K562 (cell line): ENCODE results near the gene NIPAL3. TPM values are rescaled to one million over a fixed set of nuclear protein-coding genes. Genes with fewer than 3 reads are reported as not detected.
A peak's percentile ranks its signal among the peaks of the same experiment; 100 is the strongest.

Experiments used
- CBX3 ChIP-seq, 2 experiments: IDR thresholded peaks; 1 replicate in 1 of 2; 2 replicates in 1 of 2; pipeline ENCODE4 v1.6.1; 2012; ENCODE audit warnings: inconsistent platforms in 2 of 2, low read length in 2 of 2, borderline replicate concordance in 1 of 2, control low read depth in 1 of 2
- EP300 ChIP-seq: IDR thresholded peaks from 2 replicates; pipeline ENCODE4 v1.6.1; 2012; ENCODE audit warnings: low read length, improper control_type of control experiment
- FOS ChIP-seq: IDR thresholded peaks from 3 replicates; pipeline ENCODE4 v1.6.1; 2011; ENCODE audit not compliant: insufficient read length; ENCODE audit errors: extremely low read depth
- FOXA1 ChIP-seq: fragments of 450-650 bp; IDR thresholded peaks from 2 replicates; pipeline ENCODE4 v1.6.1; 2016; ENCODE audit warnings: mild to moderate bottlenecking, borderline replicate concordance
- GTF3C2 ChIP-seq: IDR thresholded peaks from 3 replicates; pipeline ENCODE4 v1.6.1; 2011; ENCODE audit warnings: borderline replicate concordance, mild to moderate bottlenecking, moderate library complexity; ENCODE audit not compliant: insufficient read length; ENCODE audit errors: extremely low read depth
- ILK ChIP-seq: fragments of 450-650 bp; IDR thresholded peaks from 2 replicates; pipeline ENCODE4 v1.6.1; 2016; ENCODE audit warnings: missing genetic modification characterization, low read depth, mild to moderate bottlenecking, missing compliant biosample characterization, moderate library complexity, borderline replicate concordance
- MEF2A ChIP-seq: IDR thresholded peaks from 2 replicates; pipeline ENCODE4 v1.6.1; 2011; ENCODE audit warnings: low read depth, mild to moderate bottlenecking, low read length, moderate library complexity; ENCODE audit not compliant: control insufficient read depth
- MXI1 ChIP-seq: IDR thresholded peaks from 2 replicates; pipeline ENCODE4 v1.6.1; 2011; ENCODE audit warnings: low read depth, mild to moderate bottlenecking, improper control_type of control experiment, low read length
- MYC ChIP-seq, 2 experiments: fragments of 250-450 bp in 1 of 2; sonication (Bioruptor Pico) in 1 of 2; IDR thresholded peaks; 2 replicates each; pipeline versions ENCODE4 v1.5.1 to v1.6.1; 2012 to 2021; ENCODE audit warnings: low read depth in 2 of 2, borderline replicate concordance in 1 of 2, improper control_type of control experiment in 1 of 2, low read length in 1 of 2, mild to moderate bottlenecking in 1 of 2, moderate library complexity in 1 of 2
- NFATC3 ChIP-seq: fragments of 450-650 bp; IDR thresholded peaks from 2 replicates; pipeline ENCODE4 v1.6.1; 2017; ENCODE audit warnings: mild to moderate bottlenecking
- NRF1 ChIP-seq, 2 experiments: fragments of 450-650 bp; IDR thresholded peaks in 1 of 2; conservative IDR thresholded peaks in 1 of 2; 2 replicates each; pipeline ENCODE4 v1.6.1; 2014; ENCODE audit warnings: mild to moderate bottlenecking in 2 of 2
- NUFIP1 ChIP-seq: fragments of 450-650 bp; IDR thresholded peaks from 2 replicates; pipeline ENCODE4 v1.6.1; 2018; ENCODE audit not compliant: partially characterized antibody
- PBX2 ChIP-seq, 2 experiments: IDR thresholded peaks in 1 of 2; conservative IDR thresholded peaks in 1 of 2; 2 replicates each; pipeline ENCODE4 v1.6.1; 2016; ENCODE audit warnings: low read depth in 2 of 2, mild to moderate bottlenecking in 1 of 2, missing compliant biosample characterization in 1 of 2, missing genetic modification characterization in 1 of 2, moderate library complexity in 1 of 2
- PHF20 ChIP-seq: fragments of 450-650 bp; IDR thresholded peaks from 2 replicates; pipeline ENCODE4 v1.6.1; 2018; ENCODE audit not compliant: partially characterized antibody
- PHF21A ChIP-seq: fragments of 450-650 bp; IDR thresholded peaks from 2 replicates; pipeline ENCODE4 v1.6.1; 2017; ENCODE audit warnings: low read depth, borderline replicate concordance
- PML ChIP-seq: IDR thresholded peaks from 2 replicates; pipeline ENCODE4 v1.6.1; 2012; ENCODE audit warnings: low read length, inconsistent platforms
- RCOR1 ChIP-seq, 2 experiments: IDR thresholded peaks; 2 replicates each; pipeline ENCODE4 v1.6.1; 2012; ENCODE audit warnings: low read depth in 2 of 2, low read length in 2 of 2, borderline replicate concordance in 1 of 2, improper control_type of control experiment in 1 of 2
- RHOXF2B ChIP-seq: fragments of 250-450 bp; sonication (Bioruptor Pico); conservative IDR thresholded peaks from 2 replicates; pipeline ENCODE4 v1.5.1; 2021
- SMARCC2 ChIP-seq: fragments of 450-650 bp; IDR thresholded peaks from 2 replicates; pipeline ENCODE4 v1.6.1; 2017; ENCODE audit warnings: antibody characterized with exemption, moderate library complexity, mild to moderate bottlenecking, low read depth
- TFAM ChIP-seq: fragments of 250-450 bp; sonication (Bioruptor Pico); conservative IDR thresholded peaks from 2 replicates; pipeline ENCODE4 v1.5.0; 2021; ENCODE audit warnings: mild to moderate bottlenecking, moderate library complexity
- ZBTB12 ChIP-seq: fragments of 250-450 bp; sonication (Bioruptor Pico); IDR thresholded peaks from 2 replicates; pipeline ENCODE4 v1.4.0; 2020
- ZNF699 ChIP-seq: fragments of 250-450 bp; sonication (Bioruptor Pico); IDR thresholded peaks from 2 replicates; pipeline ENCODE4 v1.8.0; 2021; ENCODE audit warnings: mild to moderate bottlenecking, moderate library complexity; ENCODE audit not compliant: insufficient replicate concordance
- polyA plus RNA-seq, 8 experiments: library from polyadenylated mRNA; depleted of rRNA in 4 of 8; stranded (reverse) in 5 of 8; unstranded in 3 of 8; fragments of >200 nt; fragmentation: Nextera tagmentation in 2 of 8; fragmentation: Illumina TruSeq in 1 of 8; extraction: Ambion mirVana in 2 of 8; extraction: Trizol in 1 of 8; gene quantifications; 2 replicates each; pipeline versions ENCODE4 v1.2.1 to v1.2.3, GENCODE V29; 2011 to 2014; ENCODE audit warnings: inconsistent platforms in 1 of 8, missing spikeins in 1 of 8
- total RNA-seq, 7 experiments: library from RNA; depleted of rRNA in 6 of 7; stranded (reverse); fragments of >200 nt in 6 of 7; fragmentation: Illumina TruSeq in 2 of 7; extraction: Trizol in 2 of 7; gene quantifications; 2 replicates each; pipeline versions ENCODE4 v1.2.1 to v1.2.3, GENCODE V29; 2011 to 2021; ENCODE audit warnings: low replicate concordance in 1 of 7

The NIPAL3 gene
- total and polyA plus RNA-seq, 9 of the 15 experiments (the other 6 are each of a cell fraction or from before 2014, with no cell fraction given) = 10.5 to 26.3 (median 16.0) TPM

DNA sequence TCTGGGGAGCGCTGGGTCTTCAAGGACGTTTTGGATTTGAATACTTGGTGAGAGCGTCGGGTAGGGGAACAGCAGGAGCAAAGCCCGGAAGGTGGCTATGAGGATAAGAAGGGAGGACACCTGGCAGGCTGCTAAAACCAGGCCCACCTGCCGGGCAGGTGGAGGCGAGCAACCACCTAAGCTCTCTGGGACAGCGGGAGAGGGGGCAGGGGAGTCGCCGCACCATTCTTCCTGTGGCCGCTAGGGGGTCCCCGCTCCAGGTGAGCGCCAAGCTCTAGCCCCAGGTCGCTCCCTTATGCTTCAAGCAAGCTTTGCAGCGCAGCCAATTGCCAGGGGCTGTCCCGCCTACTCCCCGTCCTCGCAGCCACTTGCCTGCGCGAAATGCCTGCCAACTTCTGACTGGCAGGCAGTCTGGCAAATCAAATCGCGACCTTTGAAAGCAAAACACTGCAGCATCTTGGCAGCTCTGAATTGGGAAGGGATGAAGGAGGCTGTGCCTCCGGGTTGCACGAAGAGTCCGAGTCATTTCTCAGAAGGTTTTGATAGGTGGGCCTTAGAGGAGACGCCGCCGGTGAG, at the start of gene NIPAL3 (continued):
- no peak for TF ChIP-seq FOXA1
- TF ChIP-seq ZNF699 (CRISPR knock-in tag) = no peak
- TF ChIP-seq ZBTB12 (CRISPR knock-in tag) = no peak
- no peak for TF ChIP-seq TFAM (CRISPR knock-in tag)
- TF ChIP-seq ILK (tag) = no peak
- peak; percentile 12; the same call in 1 of the 2 replicates for TF ChIP-seq PML
- TF ChIP-seq RHOXF2B (CRISPR knock-in tag) = no peak
- TF ChIP-seq RCOR1 (IDR thresholded peaks at IDR 0.05; ENCODE audit: borderline replicate concordance in 1 of 2, low read depth in 2 of 2, low read length in 2 of 2) = peak; percentile 59 to 89
- peak; percentile 29 for TF ChIP-seq EP300
- TF ChIP-seq MXI1 = no peak
- TF ChIP-seq NRF1 (conservative IDR thresholded peaks at IDR 0.05 in 1 of 2, IDR thresholded peaks at IDR 0.05 in 1 of 2) = peak; percentile 77 to 81
- peak; percentile 71 for TF ChIP-seq MYC (IDR thresholded peaks at IDR 0.05; ENCODE audit: low read depth, low read length)
- TF ChIP-seq MYC (CRISPR knock-in tag; IDR thresholded peaks at IDR 0.05; ENCODE audit: borderline replicate concordance, low read depth) = no peak
- TF ChIP-seq CBX3 (IDR thresholded peaks at IDR 0.05; ENCODE audit: borderline replicate concordance in 1 of 2, low read length in 2 of 2) = no peak; a peak in 1 of 3 replicates
- TF ChIP-seq PHF20 = no peak
- no peak for TF ChIP-seq PHF21A
- TF ChIP-seq PBX2 (CRISPR knock-in tag; IDR thresholded peaks at IDR 0.05; ENCODE audit: low read depth) = peak; percentile 99
- TF ChIP-seq PBX2 (tag; conservative IDR thresholded peaks at IDR 0.05; ENCODE audit: low read depth) = peak; percentile 100
- no peak for TF ChIP-seq SMARCC2
- no peak for TF ChIP-seq MEF2A
- peak; percentile 8 for TF ChIP-seq GTF3C2
- TF ChIP-seq FOS = peak; percentile 97
- TF ChIP-seq NFATC3 = no peak
- no peak for TF ChIP-seq NUFIP1
